GM12878 (cell line): ENCODE data around the gene POLA1. TPM values are rescaled to one million over a fixed set of nuclear protein-coding genes. Genes with fewer than 3 reads are reported as not detected.

Experiments used
- ATAC-seq: fragments of 200-7000 bp; cut with Tn5 transposase; 3 replicates; pipeline ENCODE4 v1.9.1; 2020; ENCODE audit warnings: mild to moderate bottlenecking, moderate library complexity
- BruUV-seq: library from RNA; stranded (reverse); fragments of 400-500 nt; replicated peaks from 2 replicates; lab custom pipeline; 2021; lab: Mats Ljungman, UMichigan
- CTCF ChIA-PET: fragments of 300-600 bp; sonication (Branson Sonifier 250); formaldehyde crosslinking; extraction: SDS; loops from one replicate; lab custom pipeline; 2021; ENCODE audit warnings: inconsistent platforms; lab: Yijun Ruan, JAX
- POLR2A ChIA-PET: fragments of 350-600 bp; formaldehyde crosslinking; extraction: SDS; loops from one replicate; lab custom pipeline; 2021; ENCODE audit warnings: inconsistent platforms; lab: Charles Lee
- RAD21 ChIA-PET: fragments of 300-600 bp; sonication (Branson Sonifier 250); formaldehyde crosslinking; loops from one replicate; lab custom pipeline; 2023; ENCODE audit warnings: antibody characterized with exemption; ENCODE audit not compliant: unreplicated experiment; lab: Charles Lee
- SMC1A ChIA-PET: fragments of 300-600 bp; sonication (Branson Sonifier 250); formaldehyde crosslinking; loops from one replicate; lab custom pipeline; 2023; ENCODE audit not compliant: unreplicated experiment, uncharacterized antibody; lab: Charles Lee
- DNase-seq: peaks from one replicate; pipeline ENCODE4 v3.0.0-alpha.2; 2011; ENCODE audit warnings: low read depth, low spot score
- FAIRE-seq: peaks from 3 replicates; lab custom pipeline; 2011; peaks lifted over from hg19 to GRCh38; lab: Jason Lieb, UNC
- H2AFZ ChIP-seq: 2 replicates; pipeline ENCODE4 v1.6.0; 2011; ENCODE audit warnings: low read depth, low read length, control low read depth; ENCODE audit not compliant: control insufficient read depth
- H3K27ac ChIP-seq: 2 replicates; pipeline ENCODE4 v1.5.1; 2011; ENCODE audit warnings: control low read depth; ENCODE audit not compliant: control insufficient read depth, insufficient read depth
- H3K27me3 ChIP-seq, 2 experiments: replicated peaks in 1 of 2; 2 replicates each; pipeline versions ENCODE4 v1.6.0 to v1.6.1; 2011; ENCODE audit warnings: low read length in 1 of 2; ENCODE audit not compliant: control insufficient read depth in 2 of 2, insufficient read depth in 2 of 2
- H3K36me3 ChIP-seq, 2 experiments: 2 replicates each; pipeline ENCODE4 v1.5.1; 2011; ENCODE audit warnings: low read length in 1 of 2; ENCODE audit not compliant: control insufficient read depth in 2 of 2, insufficient read depth in 2 of 2
- H3K4me1 ChIP-seq: 2 replicates; pipeline ENCODE4 v1.6.1; 2011; ENCODE audit warnings: mild to moderate bottlenecking, low read length, moderate library complexity, mixed read lengths; ENCODE audit not compliant: control insufficient read depth, insufficient read depth
- H3K4me2 ChIP-seq: 2 replicates; pipeline ENCODE4 v1.6.0; 2011; ENCODE audit warnings: control low read depth; ENCODE audit not compliant: control insufficient read depth, insufficient read depth
- H3K4me3 ChIP-seq: fragments of 200-600 bp; sonication (generic); 2 replicates; pipeline ENCODE4 v1.5.1; 2016
- H3K79me2 ChIP-seq: 2 replicates; pipeline ENCODE4 v1.6.0; 2011; ENCODE audit warnings: low read length; ENCODE audit not compliant: control insufficient read depth, insufficient read depth
- H3K9ac ChIP-seq: 2 replicates; pipeline ENCODE4 v1.8.0; 2011; ENCODE audit warnings: low read length, control low read depth, mixed read lengths; ENCODE audit not compliant: control insufficient read depth, insufficient read depth
- H3K9me3 ChIP-seq: replicated peaks from 3 replicates; pipeline ENCODE4 v1.5.1; 2011; ENCODE audit warnings: mild to moderate bottlenecking, low read length; ENCODE audit not compliant: control insufficient read depth, insufficient read depth
- H4K20me1 ChIP-seq: 2 replicates; pipeline ENCODE4 v1.6.0; 2011; ENCODE audit not compliant: control insufficient read depth, insufficient read depth
- ATF7 ChIP-seq: fragments of 450-650 bp; IDR thresholded peaks from 2 replicates; pipeline ENCODE4 v1.6.1; 2016; ENCODE audit warnings: low read depth, mild to moderate bottlenecking
- CBX5 ChIP-seq: sonication (generic); IDR thresholded peaks from 2 replicates; pipeline ENCODE4 v1.6.1; 2016; ENCODE audit warnings: low read depth, moderate library complexity, mild to moderate bottlenecking, inconsistent platforms
- EGR1 ChIP-seq, 2 experiments: IDR thresholded peaks; 1 replicate in 1 of 2; 2 replicates in 1 of 2; pipeline ENCODE4 v1.6.1; 2011 to 2012; ENCODE audit warnings: low read depth in 2 of 2, low read length in 2 of 2, borderline replicate concordance in 1 of 2, mild to moderate bottlenecking in 1 of 2, moderate library complexity in 1 of 2
- FOXK2 ChIP-seq: fragments of 450-650 bp; IDR thresholded peaks from 2 replicates; pipeline ENCODE4 v1.6.1; 2017; ENCODE audit warnings: mild to moderate bottlenecking, moderate library complexity
- HDAC6 ChIP-seq: fragments of 200-600 bp; sonication (generic); IDR thresholded peaks from one replicate; pipeline ENCODE4 v1.8.0; 2017; ENCODE audit warnings: antibody characterized with exemption; ENCODE audit not compliant: unreplicated experiment
- JUND ChIP-seq: IDR thresholded peaks from 2 replicates; pipeline ENCODE4 v1.6.1; 2012; ENCODE audit warnings: low read depth, mild to moderate bottlenecking, low read length, improper control_type of control experiment, moderate library complexity
- POLR2A ChIP-seq: IDR thresholded peaks from 2 replicates; pipeline ENCODE4 v1.6.1; 2011; ENCODE audit warnings: low read depth, mild to moderate bottlenecking, low read length
- RBBP5 ChIP-seq: fragments of 200-600 bp; sonication (generic); conservative IDR thresholded peaks from 2 replicates; pipeline ENCODE4 v1.6.1; 2016
- TAF1 ChIP-seq: IDR thresholded peaks from 2 replicates; pipeline ENCODE4 v1.6.1; 2011; ENCODE audit warnings: mild to moderate bottlenecking, low read depth, low read length, borderline replicate concordance
- ZBTB40 ChIP-seq: fragments of 450-650 bp; IDR thresholded peaks from 2 replicates; pipeline ENCODE4 v1.6.1; 2016; ENCODE audit warnings: mild to moderate bottlenecking, moderate library complexity, borderline replicate concordance
- ZNF592 ChIP-seq: fragments of 450-650 bp; IDR thresholded peaks from 2 replicates; pipeline ENCODE4 v1.6.1; 2017; ENCODE audit warnings: mild to moderate bottlenecking, moderate library complexity
- WGBS: methylation state at CpG from one replicate; pipeline ENCODE4 v1.1.6; 2016; ENCODE audit warnings: low lambda C conversion rate; ENCODE audit not compliant: insufficient replicate concordance, insufficient coverage; ENCODE audit errors: missing lambda C conversion rate; 5-methylcytosine and 5-hydroxymethylcytosine counted together
- in situ Hi-C: fragments of 300-500 bp; cut with MboI; formaldehyde crosslinking; loops from 9 replicates; pipeline ENCODE4 v1.14.3; 2018; ENCODE audit warnings: mixed read lengths
- intact Hi-C: fragments of 100-400 bp; cut with micrococcal nuclease; formaldehyde crosslinking; loops from one replicate; pipeline ENCODE4 v1.14.2; 2022; ENCODE audit not compliant: unreplicated experiment
- polyA plus RNA-seq, 11 experiments: library from polyadenylated mRNA; depleted of rRNA in 4 of 11; unstranded in 6 of 11; stranded (reverse) in 5 of 11; fragments of >200 nt; fragmentation: Nextera tagmentation in 4 of 11; fragmentation: Illumina TruSeq in 1 of 11; extraction: Ambion mirVana in 4 of 11; extraction: Trizol in 1 of 11; gene quantifications; 1 replicate in 1 of 11; 2 replicates in 10 of 11; pipeline versions ENCODE4 v1.2.1 to v1.2.3, GENCODE V29; 2011 to 2016; ENCODE audit warnings: inconsistent platforms in 2 of 11, missing spikeins in 2 of 11, low read depth in 1 of 11
- total RNA-seq, 4 experiments: library from RNA; depleted of rRNA in 3 of 4; stranded (reverse); fragments of >200 nt in 3 of 4; fragmentation: Illumina TruSeq in 1 of 4; extraction: Trizol in 1 of 4; gene quantifications; 2 replicates each; pipeline versions ENCODE4 v1.2.1 to v1.2.3, GENCODE V29; 2013 to 2021
- TF ChIP-seq, protein P1 (sequence below): fragments of 150-350 bp; IDR thresholded peaks from 2 replicates; pipeline ENCODE4 v1.6.1; 2016; ENCODE audit warnings: low read depth, low read length

POLA1 gene
- total and polyA plus RNA-seq, 10 of the 15 experiments (the other 5 are each of a cell fraction or from before 2014, with no cell fraction given): 6.5 to 34.7 (median 24.8) TPM

DNA sequence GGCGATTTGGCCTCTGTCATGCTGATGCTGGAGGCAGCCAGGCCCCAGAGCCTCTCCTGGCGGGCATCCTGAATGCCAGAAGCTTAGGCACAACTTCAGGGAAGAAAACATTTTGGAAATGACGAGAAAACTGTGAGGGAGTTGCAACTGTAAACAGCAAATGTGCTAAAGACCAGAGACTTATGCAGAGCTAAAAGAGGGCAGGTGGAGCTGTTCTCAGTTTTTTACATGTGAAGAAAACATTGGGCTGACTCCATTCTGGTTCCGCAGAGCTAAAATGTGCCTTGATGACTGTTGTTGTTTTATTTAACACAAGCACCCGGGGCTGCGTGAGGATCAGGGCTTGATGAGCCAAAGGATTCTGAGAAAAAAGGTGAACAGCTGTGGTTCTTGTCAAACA, 332.9 kb downstream of the POLA1 start:
- 10% methylated on average over 6 of the region's 6 CpGs for WGBS
- Histone ChIP-seq H2AFZ (no peak overlapping the region), H3K9ac (no peak overlapping the region), H3K4me3 (no peak overlapping the region), H3K36me3 (no peaks in the 10 kb centered on the region), H3K4me2 (no peak overlapping the region), H3K27me3 (peaks cover 2 to 8% of the 10 kb centered on the region in 2 experiments; a peak in 2 of 4 replicates), H3K27ac (no peak overlapping the region), H3K9me3 (no peaks in the 10 kb centered on the region), H3K4me1 (no peaks in the 10 kb centered on the region), H3K79me2 (no peaks in the 10 kb centered on the region), H4K20me1 (no peaks in the 10 kb centered on the region)
- ATAC-seq: no peak
- ChIA-PET SMC1A (interaction anchor here (1.5 kb wide), 1 partner anchor 23 kb away, joined by 4 read pairs; no protein-coding TSS in a partner anchor), POLR2A (interaction anchor here (0.6 kb wide), 1 partner anchor 279 kb away, joined by 3 read pairs; no protein-coding TSS in a partner anchor), CTCF (interaction anchor here (0.9 kb wide), 1 partner anchor 187 kb away, joined by 4 read pairs; no protein-coding TSS in a partner anchor), RAD21 (no interaction called here)
- in situ Hi-C loops (no loop called here), intact Hi-C loops (no loop called here)
- BruUV-seq: no TSS peak
- DNase-seq: no peak
- FAIRE-seq: no peak
- TF ChIP-seq ZBTB40 (no peak), RBBP5 (no peak), EGR1 (IDR thresholded peaks at IDR 0.05; ENCODE audit: borderline replicate concordance in 1 of 2, low read depth in 2 of 2, low read length in 2 of 2) (no peak), POLR2A (no peak), TAF1 (no peak), HDAC6 (no peak), ZNF592 (no peak), ATF7 (no peak), FOXK2 (no peak), JUND (no peak), CBX5 (no peak)
- TF ChIP-seq, protein P1, sequence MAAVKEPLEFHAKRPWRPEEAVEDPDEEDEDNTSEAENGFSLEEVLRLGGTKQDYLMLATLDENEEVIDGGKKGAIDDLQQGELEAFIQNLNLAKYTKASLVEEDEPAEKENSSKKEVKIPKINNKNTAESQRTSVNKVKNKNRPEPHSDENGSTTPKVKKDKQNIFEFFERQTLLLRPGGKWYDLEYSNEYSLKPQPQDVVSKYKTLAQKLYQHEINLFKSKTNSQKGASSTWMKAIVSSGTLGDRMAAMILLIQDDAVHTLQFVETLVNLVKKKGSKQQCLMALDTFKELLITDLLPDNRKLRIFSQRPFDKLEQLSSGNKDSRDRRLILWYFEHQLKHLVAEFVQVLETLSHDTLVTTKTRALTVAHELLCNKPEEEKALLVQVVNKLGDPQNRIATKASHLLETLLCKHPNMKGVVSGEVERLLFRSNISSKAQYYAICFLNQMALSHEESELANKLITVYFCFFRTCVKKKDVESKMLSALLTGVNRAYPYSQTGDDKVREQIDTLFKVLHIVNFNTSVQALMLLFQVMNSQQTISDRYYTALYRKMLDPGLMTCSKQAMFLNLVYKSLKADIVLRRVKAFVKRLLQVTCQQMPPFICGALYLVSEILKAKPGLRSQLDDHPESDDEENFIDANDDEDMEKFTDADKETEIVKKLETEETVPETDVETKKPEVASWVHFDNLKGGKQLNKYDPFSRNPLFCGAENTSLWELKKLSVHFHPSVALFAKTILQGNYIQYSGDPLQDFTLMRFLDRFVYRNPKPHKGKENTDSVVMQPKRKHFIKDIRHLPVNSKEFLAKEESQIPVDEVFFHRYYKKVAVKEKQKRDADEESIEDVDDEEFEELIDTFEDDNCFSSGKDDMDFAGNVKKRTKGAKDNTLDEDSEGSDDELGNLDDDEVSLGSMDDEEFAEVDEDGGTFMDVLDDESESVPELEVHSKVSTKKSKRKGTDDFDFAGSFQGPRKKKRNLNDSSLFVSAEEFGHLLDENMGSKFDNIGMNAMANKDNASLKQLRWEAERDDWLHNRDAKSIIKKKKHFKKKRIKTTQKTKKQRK: no peak
